GM19035 (cell line): Measurements from ENCODE around the gene DOCK2.
"Not testable (repeated sequence)": the region's sequence is repeated elsewhere in the genome, so short reads cannot be mapped to it uniquely, and the experiment has no call there.

ENCODE experiments used
- ATAC-seq: cut with Tn5 transposase; IDR thresholded peaks from one replicate; pipeline ENCODE4 v1.9.1; 2021; ENCODE audit not compliant: unreplicated experiment

DOCK2 gene

DNA sequence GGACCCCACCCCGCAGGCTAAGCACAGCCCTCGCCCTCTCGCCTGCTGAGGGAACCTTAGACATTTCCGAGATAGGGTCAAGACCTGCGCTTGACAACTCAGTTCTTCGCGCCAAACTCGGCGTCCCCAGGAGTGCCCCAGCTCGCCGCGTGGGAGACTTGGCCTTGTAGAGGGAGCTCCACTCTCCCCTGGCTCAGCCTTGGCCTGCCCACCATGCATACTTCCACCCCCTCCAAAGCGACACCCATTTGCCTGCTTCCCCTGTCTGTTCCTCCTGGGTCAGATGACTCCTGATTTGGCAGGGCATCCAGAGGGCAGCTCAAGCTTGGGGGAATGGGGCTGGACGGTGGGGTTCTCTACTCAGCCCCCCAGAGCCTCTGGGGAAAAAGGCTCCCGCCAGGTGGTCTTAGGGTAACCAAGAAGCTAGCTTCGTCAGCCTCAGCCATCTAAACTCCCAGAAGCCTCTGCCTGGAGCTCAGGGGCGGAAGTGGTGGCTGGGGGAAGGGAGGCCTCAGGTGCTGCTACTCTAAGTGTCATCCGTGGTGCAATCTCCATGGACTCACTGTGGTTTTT lies 560 bp downstream of the DOCK2 start:
- peak; percentile 60 for ATAC-seq

- no peak for ATAC-seq
These were observed 4.2 kb downstream of the DOCK2 start for GRCh38 chr5:169641253-169641652.

DNA sequence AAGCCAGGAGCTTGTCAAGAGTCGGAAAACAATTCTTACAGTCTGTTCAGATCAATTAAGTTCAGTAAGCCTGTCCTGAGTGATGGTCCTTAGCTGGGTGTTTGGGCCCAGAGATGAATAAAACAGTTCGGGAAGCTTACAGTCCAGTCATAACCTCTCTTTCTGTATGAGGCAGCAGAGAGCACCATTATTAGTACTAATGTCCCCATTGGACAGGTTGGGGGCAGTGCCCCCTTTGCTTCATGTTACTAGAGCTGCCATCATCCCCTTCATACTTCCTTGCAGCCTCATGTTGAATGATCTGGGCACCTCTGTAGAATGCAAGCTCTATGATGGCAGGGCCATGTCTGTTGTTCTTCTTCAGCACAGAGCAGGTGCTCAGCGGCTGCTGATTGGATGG lies 9.8 kb downstream of the DOCK2 start:
- no peak for ATAC-seq

- no peak for ATAC-seq
These were observed 10.5 kb downstream of the DOCK2 start for GRCh38 chr5:169647566-169647965.

DNA sequence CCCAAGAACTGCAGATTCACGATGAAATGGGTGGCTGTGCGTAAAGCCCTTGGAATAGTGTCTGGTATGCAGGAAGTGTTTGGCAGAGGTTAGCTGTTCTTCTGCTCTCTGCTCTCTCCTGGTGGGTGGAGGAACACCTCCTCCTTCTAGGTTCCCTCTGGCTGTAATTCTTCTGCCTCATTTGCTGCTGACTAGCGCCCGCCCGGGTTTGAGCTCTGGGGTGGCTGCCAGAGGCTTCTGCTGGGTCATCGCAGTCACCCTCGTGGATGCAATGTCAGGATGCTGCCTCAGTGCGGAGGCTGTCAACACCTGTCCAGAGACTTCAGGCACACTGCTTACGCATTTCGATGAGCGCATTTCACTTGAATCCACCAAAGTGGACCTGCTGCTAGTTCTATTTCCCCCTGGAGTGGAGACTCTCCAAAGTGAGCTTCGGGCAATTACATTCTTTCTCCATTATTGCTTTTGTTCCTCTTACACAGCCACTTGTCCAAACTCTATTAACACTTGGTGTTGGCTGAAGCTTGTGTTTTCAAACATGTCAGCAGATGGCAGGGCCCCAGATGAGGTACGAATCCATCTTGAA lies 11.7 kb downstream of the DOCK2 start:
- ATAC-seq, result no peak

DNA sequence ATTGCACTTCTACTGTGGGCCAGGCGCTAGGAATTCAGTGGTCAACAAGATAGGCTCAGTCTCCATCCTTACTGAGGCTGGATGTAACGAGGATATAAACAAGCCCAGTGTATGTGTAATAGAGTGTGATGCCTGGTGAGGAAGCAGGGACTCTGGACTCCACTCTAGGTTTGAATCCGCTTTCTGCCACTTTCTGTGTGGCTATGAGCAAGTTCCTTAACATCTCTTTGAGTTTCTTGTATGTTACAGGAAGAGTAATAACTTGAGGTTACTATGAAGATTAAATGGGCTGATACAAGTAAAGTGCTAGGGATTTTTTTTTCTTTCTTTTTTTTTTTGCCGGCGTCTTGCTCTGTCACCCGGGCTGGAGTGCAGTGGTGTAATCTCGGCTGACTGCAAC lies 12.4 kb downstream of the DOCK2 start:
- ATAC-seq, result no peak

DNA sequence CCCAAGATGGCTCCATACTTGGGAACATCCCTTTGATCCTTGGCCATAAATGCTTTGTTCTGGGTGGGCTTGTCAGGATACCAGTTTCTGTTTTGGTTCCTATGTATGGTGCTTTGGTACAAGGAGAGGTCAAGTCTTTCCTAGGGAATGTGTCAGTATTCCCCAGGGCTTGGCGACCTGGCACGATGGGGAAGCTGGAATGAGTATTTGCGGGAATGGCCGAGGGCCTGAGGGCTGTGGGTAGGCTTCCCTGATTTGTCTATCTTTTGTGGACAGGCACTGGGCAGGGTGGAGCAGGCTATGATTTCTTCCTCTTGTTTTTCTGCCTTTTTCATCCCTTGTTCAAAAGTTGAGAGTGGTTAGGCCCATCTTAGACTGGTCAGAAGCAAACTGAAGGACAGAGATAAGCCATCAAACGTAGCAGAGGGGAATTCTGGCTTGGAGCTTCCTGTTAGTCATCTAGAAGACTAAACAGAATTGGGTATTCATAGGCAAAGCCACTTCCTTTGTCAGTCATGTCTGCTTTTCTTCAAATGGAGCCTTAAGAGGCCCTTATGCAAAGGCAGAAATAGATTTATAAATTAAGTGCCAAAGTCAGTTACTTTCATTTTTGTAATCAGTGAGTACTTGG lies 13.7 kb downstream of the DOCK2 start:
- ATAC-seq, result peak; percentile 50

DNA sequence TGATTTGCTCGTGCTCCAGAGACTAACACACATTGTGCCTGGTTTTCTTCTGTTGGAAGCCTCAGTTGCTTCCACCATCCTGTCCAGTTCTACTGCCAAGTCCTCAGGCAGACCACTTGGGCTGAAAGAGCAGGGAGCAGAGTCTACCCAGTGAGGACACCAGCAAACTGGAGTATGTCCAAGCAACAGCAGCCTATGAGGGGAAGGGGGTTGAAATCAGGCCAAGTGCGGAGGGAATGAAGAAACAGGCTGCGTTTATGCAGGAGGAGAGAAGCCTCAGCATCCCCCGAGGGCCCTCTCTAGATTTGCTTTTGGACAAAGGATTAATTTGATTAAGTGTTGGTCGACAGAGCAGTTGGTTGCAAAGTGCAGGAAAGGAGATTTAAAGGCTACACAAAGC lies 14.5 kb downstream of the DOCK2 start:
- ATAC-seq, result no peak

- ATAC-seq, result no peak
These were observed 15.0 kb downstream of the DOCK2 start for GRCh38 chr5:169652057-169652456.

- no peak for ATAC-seq
These were observed 16.0 kb downstream of the DOCK2 start for GRCh38 chr5:169653091-169653490.

GRCh38 chr5:169655353-169655752 lies 18.3 kb downstream of the DOCK2 start:
- no peak for ATAC-seq

DNA sequence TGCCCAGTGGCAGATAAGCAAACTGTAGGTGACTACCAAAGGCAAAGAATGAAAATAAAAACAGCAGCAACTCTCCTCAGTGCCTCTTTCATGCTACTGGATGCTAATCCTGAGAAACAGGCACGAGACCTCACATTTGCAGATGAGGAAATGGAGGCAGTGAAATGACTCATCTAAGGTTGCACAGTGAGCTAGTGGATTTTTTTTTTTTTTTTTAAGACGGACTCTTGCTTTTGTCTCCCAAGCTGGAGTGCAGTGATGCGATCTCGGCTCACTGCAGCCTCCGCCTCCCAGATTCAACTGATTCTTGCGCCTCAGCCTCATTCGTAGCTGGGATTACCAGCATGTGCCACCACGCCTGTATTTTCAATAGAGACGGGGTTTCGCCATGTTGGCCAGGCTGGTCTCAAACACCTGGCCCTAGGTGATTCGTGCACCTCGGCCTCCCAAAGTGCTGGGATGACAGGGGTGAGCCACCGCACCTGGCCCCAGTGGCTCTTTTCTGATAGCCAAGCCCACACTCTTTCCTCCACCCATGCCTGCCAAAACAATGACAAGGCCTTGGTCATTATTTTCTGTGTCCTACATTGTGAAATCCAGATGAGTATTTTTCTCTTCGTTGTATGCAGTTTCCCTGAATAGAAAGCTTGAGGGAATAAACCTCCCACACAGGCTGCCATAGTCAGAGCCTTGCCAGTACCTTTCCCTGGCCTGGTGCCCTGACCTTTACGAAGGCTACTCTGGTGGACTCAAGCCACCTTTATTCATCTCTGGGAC lies 19.2 kb downstream of the DOCK2 start:
- ATAC-seq, result peak; percentile 67

DNA sequence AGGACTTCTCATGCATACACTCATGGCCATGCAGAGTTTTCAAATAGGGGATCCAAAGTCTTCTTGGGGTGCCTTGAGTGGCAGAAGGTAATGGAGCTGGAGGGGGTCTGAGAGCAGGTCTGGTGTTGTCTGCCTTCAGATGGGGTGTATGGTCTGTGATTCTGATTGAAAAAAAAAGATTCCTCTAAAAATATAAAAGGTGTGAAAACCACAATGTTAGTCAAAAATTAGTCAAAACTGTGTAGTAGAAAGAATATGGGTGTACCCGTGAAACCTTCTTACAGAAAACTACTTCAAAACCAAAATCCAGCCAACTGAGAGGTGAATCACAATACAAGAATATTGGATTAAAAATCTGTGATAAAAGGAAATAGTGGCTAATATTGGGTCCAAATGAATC lies 20.1 kb downstream of the DOCK2 start:
- peak; percentile 34 for ATAC-seq

- ATAC-seq, result not testable (repeated sequence)
These were observed 25.4 kb downstream of the DOCK2 start for GRCh38 chr5:169662451-169662850.

GRCh38 chr5:169663537-169663936 lies 26.5 kb downstream of the DOCK2 start:
- ATAC-seq, result no peak

DNA sequence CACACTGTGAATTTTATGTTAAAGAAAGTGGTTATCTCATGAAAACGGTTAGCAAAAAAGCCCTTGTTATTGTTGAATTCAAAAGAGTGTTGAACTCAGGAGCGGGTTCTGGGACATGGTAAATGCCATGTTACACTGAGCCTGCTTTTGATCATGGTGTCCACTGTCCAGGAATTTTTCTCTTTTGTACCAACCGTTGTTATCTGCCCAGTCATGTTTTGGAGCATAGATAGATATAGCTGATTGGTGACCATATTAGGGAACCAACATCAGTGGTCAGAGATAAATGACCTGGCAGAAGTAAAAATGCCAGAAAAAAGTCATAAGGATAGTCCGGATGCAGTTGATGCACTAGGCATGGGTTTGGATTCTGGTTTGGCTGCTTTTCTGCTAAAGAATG lies 29.3 kb downstream of the DOCK2 start:
- ATAC-seq, result no peak

DNA sequence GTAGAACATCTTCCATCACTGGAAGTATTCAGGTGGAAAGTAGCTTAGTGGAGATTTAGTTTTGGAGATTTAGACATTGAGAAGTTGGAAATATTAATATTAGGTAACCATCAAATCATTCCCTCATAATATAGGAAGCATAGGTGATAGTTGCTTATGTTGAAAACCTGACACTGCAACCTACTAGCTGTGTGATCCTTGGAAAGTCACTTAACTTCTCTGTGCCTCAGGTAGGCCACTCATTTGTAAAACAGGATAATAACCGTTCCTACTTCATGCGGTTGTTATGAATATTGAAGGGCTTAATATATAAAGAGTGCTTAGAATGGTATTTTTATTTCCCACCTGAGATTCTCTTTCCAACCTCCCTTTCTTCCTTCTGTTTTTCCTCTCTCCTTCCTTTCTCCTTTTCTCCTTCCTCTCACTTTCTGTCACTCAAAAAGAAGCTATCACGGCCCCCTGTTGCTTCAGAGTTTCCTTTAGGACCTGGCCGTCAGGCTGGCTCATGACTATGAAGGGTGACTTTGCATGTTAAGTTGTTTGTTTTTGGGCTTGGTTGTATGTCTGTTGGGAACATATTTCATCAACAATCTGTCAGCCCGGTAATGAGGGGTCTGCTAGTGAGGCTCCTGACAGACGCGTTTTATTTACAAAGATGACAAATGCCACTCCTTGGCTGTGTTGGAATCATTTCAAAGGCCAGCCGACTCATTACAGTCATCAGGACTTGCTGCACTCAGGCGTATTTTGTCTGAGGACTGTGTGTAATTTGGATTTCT lies 31.0 kb downstream of the DOCK2 start:
- no peak for ATAC-seq

GRCh38 chr5:169668732-169669131 lies 31.7 kb downstream of the DOCK2 start:
- ATAC-seq, result no peak

GRCh38 chr5:169670769-169671525 lies 33.9 kb downstream of the DOCK2 start:
- ATAC-seq, result peak; percentile 96

GRCh38 chr5:169682026-169682425 lies 45.0 kb downstream of the DOCK2 start:
- no peak for ATAC-seq
